Left lung (tissue), 10 donors: Measurements from ENCODE around the gene RERGL. TPM values are rescaled to one million over a fixed set of nuclear protein-coding genes. Genes with fewer than 3 reads are reported as not detected.

Source experiments
- ATAC-seq: fragments of 200-7000 bp; cut with Tn5 transposase; one replicate; pipeline ENCODE4 v1.9.1; 2020; ENCODE audit warnings: moderate library complexity
- DNase-seq, 4 donors: peaks; one replicate each; pipeline ENCODE4 v3.0.0-alpha.2; 2013 to 2020
- H3K27ac ChIP-seq, 2 donors: fragments of 200-600 bp; sonication (generic) in 1 of 2; one replicate each; pipeline versions ENCODE4 v1.5.0 to v1.8.0; 2020 to 2021
- H3K27me3 ChIP-seq, 2 donors: fragments of 200-600 bp; sonication (generic) in 1 of 2; one replicate each; pipeline versions ENCODE4 v1.5.0 to v1.8.0; 2020 to 2021
- H3K36me3 ChIP-seq, 2 donors: fragments of 200-600 bp; sonication (generic) in 1 of 2; one replicate each; pipeline versions ENCODE4 v1.5.0 to v1.8.0; 2020 to 2021
- H3K4me1 ChIP-seq, 2 donors: fragments of 200-600 bp; one replicate each; pipeline ENCODE4 v1.8.0; 2021
- H3K4me3 ChIP-seq, 2 donors: fragments of 200-600 bp; sonication (generic) in 1 of 2; one replicate each; pipeline versions ENCODE4 v1.5.0 to v1.8.0; 2020 to 2021; ENCODE audit warnings: mild to moderate bottlenecking in 1 of 2
- H3K9me3 ChIP-seq, 2 donors: fragments of 200-600 bp; sonication (generic) in 1 of 2; one replicate each; pipeline versions ENCODE4 v1.5.0 to v1.8.0; 2020 to 2021
- CTCF ChIP-seq, 2 donors: fragments of 200-600 bp; sonication (generic) in 1 of 2; IDR thresholded peaks; one replicate each; pipeline versions ENCODE4 v1.5.0 to v1.8.0; 2021; ENCODE audit warnings: antibody characterized with exemption in 2 of 2
- intact Hi-C, 2 donors: fragments of 100-400 bp; cut with DNase I; formaldehyde crosslinking; loops; one replicate each; pipeline versions ENCODE4 v1.11.2 to v1.14.2; 2022
- polyA plus RNA-seq, 6 donors: library from polyadenylated mRNA; unstranded; fragments of 120-200 nt; gene quantifications; one replicate each; pipeline ENCODE4 v1.2.1, GENCODE V29; 2013; ENCODE audit not compliant: insufficient read length in 6 of 6
- total RNA-seq, 2 donors: library from RNA; stranded (reverse); fragmentation: NEBNext Ultra II Directional; extraction: Animal tissue kit (Norgen Biotek cat#: 25700); gene quantifications; one replicate each; pipeline ENCODE4 v1.2.1, GENCODE V29; 2021
- donor health status: DM: no; HTN: yes; CAD: no.
- donor health status: DM: no; HTN: no; CAD: no.

RERGL gene
- total and polyA plus RNA-seq, 8 donors: 0.17 to 2.9 (median 0.47) TPM

- intact Hi-C loops: no loop called here
- ATAC-seq: no peak
- H3K9me3 ChIP-seq: peaks cover 0 to 37% of the 10 kb centered on the region in 2 donors
- H3K27ac ChIP-seq: no peak overlapping the region
- no peak for DNase-seq
- TF ChIP-seq CTCF (IDR thresholded peaks at IDR 0.05): no peak
- no peaks in the 10 kb centered on the region for H3K27me3 ChIP-seq
- no peaks in the 10 kb centered on the region for H3K36me3 ChIP-seq
- no peak overlapping the region for H3K4me3 ChIP-seq
- no peaks in the 10 kb centered on the region for H3K4me1 ChIP-seq
These were observed 33.7 kb upstream of the RERGL start for GRCh38 chr12:18123707-18124106.

- no peaks in the 10 kb centered on the region for H3K4me1 ChIP-seq
- H3K4me3 ChIP-seq: no peak overlapping the region
- no peak overlapping the region for H3K27ac ChIP-seq
- DNase-seq: no peak
- no peak for TF ChIP-seq CTCF (IDR thresholded peaks at IDR 0.05)
- ATAC-seq: no peak
- H3K36me3 ChIP-seq: no peaks in the 10 kb centered on the region
- intact Hi-C loops: no loop called here
- no peaks in the 10 kb centered on the region for H3K27me3 ChIP-seq
- H3K9me3 ChIP-seq: peaks cover 0 to 16% of the 10 kb centered on the region in 2 donors
These were observed 30.9 kb upstream of the RERGL start for GRCh38 chr12:18120899-18121298.

GRCh38 chr12:18108611-18109010 is 18.6 kb upstream of the RERGL start:
- H3K36me3 ChIP-seq: no peaks in the 10 kb centered on the region
- H3K4me3 ChIP-seq: no peak overlapping the region
- intact Hi-C loops: no loop called here
- DNase-seq (no peak), ATAC-seq (no peak)
- H3K27me3 ChIP-seq: no peaks in the 10 kb centered on the region
- TF ChIP-seq CTCF (IDR thresholded peaks at IDR 0.05): no peak
- no peaks in the 10 kb centered on the region for H3K4me1 ChIP-seq
- H3K9me3 ChIP-seq: no peaks in the 10 kb centered on the region
- H3K27ac ChIP-seq: no peak overlapping the region

- Histone ChIP-seq H3K4me3 (no peak overlapping the region), H3K27ac (no peak overlapping the region), H3K36me3 (no peaks in the 10 kb centered on the region), H3K4me1 (no peaks in the 10 kb centered on the region), H3K27me3 (no peaks in the 10 kb centered on the region), H3K9me3 (no peaks in the 10 kb centered on the region)
- no peak for DNase-seq
- intact Hi-C loops: no loop called here
- no peak for ATAC-seq
- no peak for TF ChIP-seq CTCF (IDR thresholded peaks at IDR 0.05)
These were observed 13.6 kb upstream of the RERGL start for GRCh38 chr12:18103624-18104023.

GRCh38 chr12:18101043-18101442 is 11.1 kb upstream of the RERGL start:
- ATAC-seq: no peak
- no peak overlapping the region for H3K27ac ChIP-seq
- intact Hi-C loops: no loop called here
- no peak for DNase-seq
- TF ChIP-seq CTCF (IDR thresholded peaks at IDR 0.05): no peak
- no peaks in the 10 kb centered on the region for H3K4me1 ChIP-seq
- H3K36me3 ChIP-seq: no peaks in the 10 kb centered on the region
- no peaks in the 10 kb centered on the region for H3K27me3 ChIP-seq
- H3K4me3 ChIP-seq: no peak overlapping the region
- no peaks in the 10 kb centered on the region for H3K9me3 ChIP-seq
